GM18498 (cell line): Measurements from ENCODE around the gene HSPB6.
A peak's percentile ranks its signal among the peaks of the same experiment; 100 is the strongest.
"Not testable (repeated sequence)": the region's sequence is repeated elsewhere in the genome, so short reads cannot be mapped to it uniquely, and the experiment has no call there.

ENCODE experiments used
- ATAC-seq: cut with Tn5 transposase; IDR thresholded peaks from one replicate; pipeline ENCODE4 v1.9.1; 2021; ENCODE audit warnings: mild to moderate bottlenecking, moderate library complexity; ENCODE audit not compliant: unreplicated experiment

HSPB6 gene

GRCh38 chr19:35732540-35733179 lies 24.2 kb downstream of the HSPB6 start:
- ATAC-seq, result no peak

- no peak for ATAC-seq
Measured at GRCh38 chr19:35731779-35732405, 24.9 kb downstream of the HSPB6 start.

GRCh38 chr19:35731353-35731752 lies 25.5 kb downstream of the HSPB6 start:
- no peak for ATAC-seq

- ATAC-seq, result no peak
Measured at GRCh38 chr19:35730326-35730725, 26.5 kb downstream of the HSPB6 start.

GRCh38 chr19:35729763-35730162 lies 27.1 kb downstream of the HSPB6 start:
- no peak for ATAC-seq

- ATAC-seq, result no peak
Measured at GRCh38 chr19:35729021-35729420, 27.8 kb downstream of the HSPB6 start.

- no peak for ATAC-seq
Measured at GRCh38 chr19:35727956-35728706, 28.7 kb downstream of the HSPB6 start.

- no peak for ATAC-seq
Measured at GRCh38 chr19:35727053-35727955, 29.5 kb downstream of the HSPB6 start.

GRCh38 chr19:35725216-35725861 lies 31.5 kb downstream of the HSPB6 start:
- no peak for ATAC-seq

- no peak for ATAC-seq
Measured at GRCh38 chr19:35724560-35724959, 32.3 kb downstream of the HSPB6 start.

- not testable (repeated sequence) for ATAC-seq
Measured at GRCh38 chr19:35724132-35724531, 32.7 kb downstream of the HSPB6 start.

GRCh38 chr19:35723671-35724070 lies 33.2 kb downstream of the HSPB6 start:
- no peak for ATAC-seq

GRCh38 chr19:35722897-35723296 lies 33.9 kb downstream of the HSPB6 start:
- no peak for ATAC-seq

GRCh38 chr19:35722461-35722860 lies 34.4 kb downstream of the HSPB6 start:
- no peak for ATAC-seq

GRCh38 chr19:35721374-35721773 lies 35.5 kb downstream of the HSPB6 start:
- no peak for ATAC-seq

- ATAC-seq, result no peak
Measured at GRCh38 chr19:35720648-35721047, 36.2 kb downstream of the HSPB6 start.

- no peak for ATAC-seq
Measured at GRCh38 chr19:35720163-35720524, 36.7 kb downstream of the HSPB6 start.

- no peak for ATAC-seq
Measured at GRCh38 chr19:35719402-35720162, 37.2 kb downstream of the HSPB6 start.

GRCh38 chr19:35718345-35719041 lies 38.3 kb downstream of the HSPB6 start:
- peak; percentile 7 for ATAC-seq
